Choroid plexus epithelial cell (primary cell): ENCODE results near the gene CDH13.

Source experiments
- DNase-seq: peaks from one replicate; pipeline ENCODE4 v3.0.0-alpha.2; 2010; ENCODE audit warnings: low read depth
- H3K4me3 ChIP-seq: 2 replicates; pipeline ENCODE4 v1.5.1; 2011; ENCODE audit warnings: low read depth, mild to moderate bottlenecking, control low read depth, low read length, moderate library complexity
- TF ChIP-seq, protein P1 (sequence below): conservative IDR thresholded peaks from 2 replicates; pipeline ENCODE4 v1.5.1; 2011; ENCODE audit warnings: low read depth, mild to moderate bottlenecking, control low read depth, inconsistent platforms, low read length, moderate library complexity

CDH13 gene

GRCh38 chr16:82867485-82867884, 240.7 kb downstream of the CDH13 start:
- H3K4me3 ChIP-seq = no peak overlapping the region
- TF ChIP-seq, protein P1, sequence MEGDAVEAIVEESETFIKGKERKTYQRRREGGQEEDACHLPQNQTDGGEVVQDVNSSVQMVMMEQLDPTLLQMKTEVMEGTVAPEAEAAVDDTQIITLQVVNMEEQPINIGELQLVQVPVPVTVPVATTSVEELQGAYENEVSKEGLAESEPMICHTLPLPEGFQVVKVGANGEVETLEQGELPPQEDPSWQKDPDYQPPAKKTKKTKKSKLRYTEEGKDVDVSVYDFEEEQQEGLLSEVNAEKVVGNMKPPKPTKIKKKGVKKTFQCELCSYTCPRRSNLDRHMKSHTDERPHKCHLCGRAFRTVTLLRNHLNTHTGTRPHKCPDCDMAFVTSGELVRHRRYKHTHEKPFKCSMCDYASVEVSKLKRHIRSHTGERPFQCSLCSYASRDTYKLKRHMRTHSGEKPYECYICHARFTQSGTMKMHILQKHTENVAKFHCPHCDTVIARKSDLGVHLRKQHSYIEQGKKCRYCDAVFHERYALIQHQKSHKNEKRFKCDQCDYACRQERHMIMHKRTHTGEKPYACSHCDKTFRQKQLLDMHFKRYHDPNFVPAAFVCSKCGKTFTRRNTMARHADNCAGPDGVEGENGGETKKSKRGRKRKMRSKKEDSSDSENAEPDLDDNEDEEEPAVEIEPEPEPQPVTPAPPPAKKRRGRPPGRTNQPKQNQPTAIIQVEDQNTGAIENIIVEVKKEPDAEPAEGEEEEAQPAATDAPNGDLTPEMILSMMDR = no peak
- peak; percentile 23 for DNase-seq

- TF ChIP-seq, protein P1 = no peak
- no peak overlapping the region for H3K4me3 ChIP-seq
- DNase-seq = no peak
Observed at GRCh38 chr16:82874271-82874670, 247.5 kb downstream of the CDH13 start.

GRCh38 chr16:82874672-82875071, 247.9 kb downstream of the CDH13 start:
- H3K4me3 ChIP-seq = no peak overlapping the region
- DNase-seq = no peak
- TF ChIP-seq, protein P1 = no peak

DNA sequence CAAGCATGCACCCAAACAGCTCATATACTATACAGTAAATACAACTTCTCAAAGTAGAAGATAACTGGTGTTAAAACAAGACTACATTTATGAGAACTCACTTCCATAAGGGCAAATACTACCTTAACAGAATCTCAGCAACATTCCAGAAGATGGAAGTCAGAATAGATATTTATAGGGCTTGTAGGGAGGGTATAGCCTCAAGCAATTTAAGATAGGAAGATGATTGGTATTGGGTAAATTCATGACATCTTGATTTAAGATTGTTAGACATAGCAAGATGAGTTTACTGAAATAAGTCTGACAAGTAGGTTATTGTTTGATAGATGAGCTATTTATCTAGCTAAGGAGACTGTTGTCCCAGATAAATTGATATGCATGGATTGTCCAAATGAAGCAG, 250.2 kb downstream of the CDH13 start:
- no peak overlapping the region for H3K4me3 ChIP-seq
- DNase-seq = no peak
- TF ChIP-seq, protein P1 = no peak

- no peak for DNase-seq
Observed at GRCh38 chr16:82878466-82878865, 251.7 kb downstream of the CDH13 start.

GRCh38 chr16:82880346-82880745, 253.6 kb downstream of the CDH13 start:
- DNase-seq = no peak
- TF ChIP-seq, protein P1 = no peak
- no peak overlapping the region for H3K4me3 ChIP-seq

More at GRCh38 chr16:82878466-82878865, 251.7 kb downstream of the CDH13 start:
- no peak overlapping the region for H3K4me3 ChIP-seq
- TF ChIP-seq, protein P1 = no peak

GRCh38 chr16:82881516-82881915, 254.7 kb downstream of the CDH13 start:
- DNase-seq = no peak
- TF ChIP-seq, protein P1 = no peak
- H3K4me3 ChIP-seq = no peak overlapping the region
